ENCODE data around the gene ADH7. TPM values are rescaled to one million over a fixed set of nuclear protein-coding genes. Genes with fewer than 3 reads are reported as not detected.

ADH7 gene
- total RNA-seq (0.17 TPM in 1 of 2 replicates, not detected in the other), polyA plus RNA-seq (not detected in 2 replicates), polyA minus RNA-seq (ENCODE audit: low replicate concordance) (not detected in 2 replicates)
- not detected in 2 replicates for polyA plus RNA-seq (2012)

DNA sequence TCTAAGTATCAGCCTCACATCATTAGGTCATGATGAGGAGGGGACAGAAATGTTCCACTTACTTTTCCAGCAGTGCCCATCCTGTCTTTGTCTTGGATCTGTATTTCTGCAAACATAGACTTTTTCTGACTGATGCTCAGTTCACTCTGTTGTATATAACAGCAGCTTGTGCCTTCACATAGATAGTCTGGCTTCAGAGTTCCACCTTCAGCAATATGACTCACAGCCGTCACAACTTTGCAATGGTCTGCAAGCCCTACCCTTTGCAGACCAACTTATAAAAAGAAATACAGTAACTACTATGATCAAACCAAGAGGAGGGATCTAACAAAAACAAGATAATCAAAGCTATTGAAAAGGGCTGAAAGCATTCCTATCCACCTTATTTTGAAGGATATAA is at the start of gene ADH7:
Gene ADH7 (minus strand): TSS at position 189 of the 400 bp plus-strand sequence. CDS start 109 bp downstream, at position 80.
- no peak within 1 kb of the TSS for H3K4me3 ChIP-seq (replicated peaks in 1 of 4; ENCODE audit: control extremely low read depth in 1 of 4, insufficient read depth in 1 of 4, low read depth in 3 of 4, low read length in 4 of 4)
- no peaks in the 10 kb centered on the region for H3K4me1 ChIP-seq (ENCODE audit: control insufficient read depth, extremely low read depth, insufficient read depth, low read length)
- H4K20me1 ChIP-seq (ENCODE audit: control insufficient read depth, extremely low read depth, insufficient read depth, low read length), result no peaks in the 10 kb centered on the region
- no peak within 1 kb of the TSS for H3K9ac ChIP-seq (ENCODE audit: insufficient read depth, low read length)
- H3K27ac ChIP-seq (ENCODE audit: insufficient read depth, low read length), result no peak within 1 kb of the TSS
- H3K79me2 ChIP-seq (ENCODE audit: control insufficient read depth, insufficient read depth, low read length), result no peaks in the 10 kb centered on the region
- TF ChIP-seq, protein P1, sequence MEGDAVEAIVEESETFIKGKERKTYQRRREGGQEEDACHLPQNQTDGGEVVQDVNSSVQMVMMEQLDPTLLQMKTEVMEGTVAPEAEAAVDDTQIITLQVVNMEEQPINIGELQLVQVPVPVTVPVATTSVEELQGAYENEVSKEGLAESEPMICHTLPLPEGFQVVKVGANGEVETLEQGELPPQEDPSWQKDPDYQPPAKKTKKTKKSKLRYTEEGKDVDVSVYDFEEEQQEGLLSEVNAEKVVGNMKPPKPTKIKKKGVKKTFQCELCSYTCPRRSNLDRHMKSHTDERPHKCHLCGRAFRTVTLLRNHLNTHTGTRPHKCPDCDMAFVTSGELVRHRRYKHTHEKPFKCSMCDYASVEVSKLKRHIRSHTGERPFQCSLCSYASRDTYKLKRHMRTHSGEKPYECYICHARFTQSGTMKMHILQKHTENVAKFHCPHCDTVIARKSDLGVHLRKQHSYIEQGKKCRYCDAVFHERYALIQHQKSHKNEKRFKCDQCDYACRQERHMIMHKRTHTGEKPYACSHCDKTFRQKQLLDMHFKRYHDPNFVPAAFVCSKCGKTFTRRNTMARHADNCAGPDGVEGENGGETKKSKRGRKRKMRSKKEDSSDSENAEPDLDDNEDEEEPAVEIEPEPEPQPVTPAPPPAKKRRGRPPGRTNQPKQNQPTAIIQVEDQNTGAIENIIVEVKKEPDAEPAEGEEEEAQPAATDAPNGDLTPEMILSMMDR (conservative IDR thresholded peaks at IDR 0.05 in 1 of 2, IDR thresholded peaks at IDR 0.05 in 1 of 2; ENCODE audit: low read depth in 1 of 2, low read length in 2 of 2), result no peak
- TF ChIP-seq EZH2 (IDR thresholded peaks at IDR 0.05; ENCODE audit: low read length, missing control alignments), result no peak
- DNase-seq (ENCODE audit: low read depth in 2 of 2), result no peak
- H3K27me3 ChIP-seq (ENCODE audit: control insufficient read depth, insufficient read depth, low read length), result no peaks in the 10 kb centered on the region
- no peak within 1 kb of the TSS for H2AFZ ChIP-seq (ENCODE audit: low read length)
- no peaks in the 10 kb centered on the region for H3K36me3 ChIP-seq (ENCODE audit: control insufficient read depth, insufficient read depth, low read length)
- no peaks in the 10 kb centered on the region for H3K9me3 ChIP-seq (ENCODE audit: control insufficient read depth, insufficient read depth, low read depth, low read length)
- no peak within 1 kb of the TSS for H3K4me2 ChIP-seq (ENCODE audit: extremely low read depth, insufficient read depth, low read length)

- TF ChIP-seq EZH2 (IDR thresholded peaks at IDR 0.05; ENCODE audit: low read length, missing control alignments), result no peak
- TF ChIP-seq, protein P1 (conservative IDR thresholded peaks at IDR 0.05 in 1 of 2, IDR thresholded peaks at IDR 0.05 in 1 of 2; ENCODE audit: low read depth in 1 of 2, low read length in 2 of 2), result no peak
- H3K4me3 ChIP-seq (replicated peaks in 1 of 4; ENCODE audit: control extremely low read depth in 1 of 4, insufficient read depth in 1 of 4, low read depth in 3 of 4, low read length in 4 of 4), result no peak overlapping the region
- H3K27ac ChIP-seq (ENCODE audit: insufficient read depth, low read length), result no peak overlapping the region
- peak; percentile 3 to 49 for DNase-seq (ENCODE audit: low read depth in 2 of 2)
- H2AFZ ChIP-seq (ENCODE audit: low read length), result no peak overlapping the region
- no peaks in the 10 kb centered on the region for H3K4me1 ChIP-seq (ENCODE audit: control insufficient read depth, extremely low read depth, insufficient read depth, low read length)
- H3K36me3 ChIP-seq (ENCODE audit: control insufficient read depth, insufficient read depth, low read length), result no peaks in the 10 kb centered on the region
- no peak overlapping the region for H3K4me2 ChIP-seq (ENCODE audit: extremely low read depth, insufficient read depth, low read length)
- H3K27me3 ChIP-seq (ENCODE audit: control insufficient read depth, insufficient read depth, low read length), result no peaks in the 10 kb centered on the region
- H3K9me3 ChIP-seq (ENCODE audit: control insufficient read depth, insufficient read depth, low read depth, low read length), result no peaks in the 10 kb centered on the region
- H3K79me2 ChIP-seq (ENCODE audit: control insufficient read depth, insufficient read depth, low read length), result no peaks in the 10 kb centered on the region
- no peak overlapping the region for H3K9ac ChIP-seq (ENCODE audit: insufficient read depth, low read length)
- H4K20me1 ChIP-seq (ENCODE audit: control insufficient read depth, extremely low read depth, insufficient read depth, low read length), result no peaks in the 10 kb centered on the region
Observed at GRCh38 chr4:99483636-99484035, 48.5 kb upstream of the ADH7 start.

DNA sequence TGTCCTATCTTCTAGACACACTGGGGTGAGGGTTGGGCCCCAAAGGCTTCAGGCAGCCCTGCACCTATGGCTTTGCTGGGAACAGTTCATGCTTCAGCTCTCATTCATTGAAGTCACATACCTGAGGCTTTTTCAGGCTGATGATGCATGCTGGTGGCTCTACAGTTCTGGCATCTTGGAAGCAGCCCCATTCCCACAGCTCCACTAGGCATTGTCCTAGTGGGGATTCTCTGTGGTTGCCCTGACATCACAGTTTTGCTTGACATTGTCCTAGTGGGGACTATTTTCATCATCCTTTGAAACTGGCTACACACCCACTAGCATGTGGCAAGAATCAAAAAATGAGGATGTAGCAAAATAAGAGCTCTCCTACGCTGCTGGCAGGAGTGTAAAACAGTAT is 38.0 kb upstream of the ADH7 start:
- H3K4me3 ChIP-seq (replicated peaks in 1 of 4; ENCODE audit: control extremely low read depth in 1 of 4, insufficient read depth in 1 of 4, low read depth in 3 of 4, low read length in 4 of 4), result no peak overlapping the region

More for the DNA sequence above, 38.0 kb upstream of the ADH7 start:
- Histone ChIP-seq H3K27me3 (ENCODE audit: control insufficient read depth, insufficient read depth, low read length) (no peaks in the 10 kb centered on the region), H3K36me3 (ENCODE audit: control insufficient read depth, insufficient read depth, low read length) (no peaks in the 10 kb centered on the region), H4K20me1 (ENCODE audit: control insufficient read depth, extremely low read depth, insufficient read depth, low read length) (no peaks in the 10 kb centered on the region), H3K79me2 (ENCODE audit: control insufficient read depth, insufficient read depth, low read length) (no peaks in the 10 kb centered on the region), H3K9me3 (ENCODE audit: control insufficient read depth, insufficient read depth, low read depth, low read length) (no peaks in the 10 kb centered on the region), H3K4me2 (ENCODE audit: extremely low read depth, insufficient read depth, low read length) (no peak overlapping the region), H2AFZ (ENCODE audit: low read length) (no peak overlapping the region), H3K4me1 (ENCODE audit: control insufficient read depth, extremely low read depth, insufficient read depth, low read length) (no peaks in the 10 kb centered on the region), H3K9ac (ENCODE audit: insufficient read depth, low read length) (no peak overlapping the region), H3K27ac (ENCODE audit: insufficient read depth, low read length) (no peak overlapping the region)
- peak in 1 of 2 donors; percentile 54 for DNase-seq (ENCODE audit: low read depth in 2 of 2)
- no peak for TF ChIP-seq EZH2 (IDR thresholded peaks at IDR 0.05; ENCODE audit: low read length, missing control alignments)
- TF ChIP-seq, protein P1 (conservative IDR thresholded peaks at IDR 0.05 in 1 of 2, IDR thresholded peaks at IDR 0.05 in 1 of 2; ENCODE audit: low read depth in 1 of 2, low read length in 2 of 2), result no peak
